Tibial nerve (tissue), 4 donors: Measurements from ENCODE around the gene MYMK. TPM values are rescaled to one million over a fixed set of nuclear protein-coding genes. Genes with fewer than 3 reads are reported as not detected.

Experiments used
- DNase-seq, 2 donors: peaks; one replicate each; pipeline ENCODE4 v3.0.0-alpha.2; 2019; ENCODE audit warnings: low spot score in 2 of 2
- H3K27ac ChIP-seq, 4 donors: fragments of 200-600 bp; sonication (generic) in 3 of 4; one replicate each; pipeline ENCODE4 v1.5.1; 2017 to 2019; ENCODE audit warnings: mild to moderate bottlenecking in 1 of 4
- H3K27me3 ChIP-seq, 2 donors: fragments of 200-600 bp; sonication (generic) in 1 of 2; one replicate each; pipeline versions ENCODE4 v1.5.1 to v1.6.0; 2017 to 2019
- H3K36me3 ChIP-seq, 3 donors: fragments of 200-600 bp; sonication (generic); one replicate each; pipeline ENCODE4 v1.5.1; 2018 to 2019
- H3K4me1 ChIP-seq, 4 donors: fragments of 200-600 bp; sonication (generic) in 3 of 4; one replicate each; pipeline ENCODE4 v1.5.1; 2017 to 2019
- H3K4me3 ChIP-seq, 4 donors: fragments of 200-600 bp; sonication (generic) in 3 of 4; one replicate each; pipeline ENCODE4 v1.5.1; 2017 to 2019; ENCODE audit warnings: mild to moderate bottlenecking in 1 of 4, moderate library complexity in 1 of 4
- H3K9me3 ChIP-seq, 4 donors: fragments of 200-600 bp; sonication (generic) in 3 of 4; one replicate each; pipeline ENCODE4 v1.5.1; 2017 to 2019
- CTCF ChIP-seq, 5 experiments: fragments of 200-600 bp in 3 of 5; fragments of 450-650 bp in 2 of 5; sonication (generic) in 3 of 5; IDR thresholded peaks; one replicate each; pipeline ENCODE4 v1.5.1; 2016 to 2019; ENCODE audit warnings: antibody characterized with exemption in 5 of 5, mild to moderate bottlenecking in 3 of 5, moderate library complexity in 2 of 5
- EP300 ChIP-seq, 2 donors: sonication (generic); formaldehyde crosslinking; IDR thresholded peaks; one replicate each; pipeline ENCODE4 v1.6.1; 2017; ENCODE audit warnings: antibody characterized with exemption in 2 of 2, mild to moderate bottlenecking in 1 of 2
- POLR2A ChIP-seq, 2 donors: fragments of 450-650 bp; IDR thresholded peaks; one replicate each; pipeline ENCODE4 v1.6.1; 2017; ENCODE audit warnings: antibody characterized with exemption in 2 of 2, mild to moderate bottlenecking in 2 of 2, moderate library complexity in 2 of 2
- WGBS, 2 donors: methylation state at CpG; one replicate each; pipeline ENCODE4 v1.1.5; 2018; 5-methylcytosine and 5-hydroxymethylcytosine counted together
- total RNA-seq, 4 donors: library from RNA; depleted of rRNA; stranded (reverse); fragments of >200 nt; gene quantifications; one replicate each; pipeline ENCODE4 v1.1.0, GENCODE V29; 2016

The MYMK gene
- total RNA-seq, 4 donors from 2014 or later, result 1.4 to 8.3 TPM; not detected in 2

GRCh38 chr9:133472277-133472645 is 52.5 kb downstream of the MYMK start:
- H3K36me3 ChIP-seq, result peaks cover 0 to 59% (median 4%) of the 10 kb centered on the region in 3 donors
- DNase-seq, result no peak
- WGBS, 2 donors, result 82 to 86% methylated on average over 7 to 11 of the region's 11 CpGs
- no peaks in the 10 kb centered on the region for H3K27me3 ChIP-seq
- no peak overlapping the region for H3K27ac ChIP-seq
- TF ChIP-seq CTCF (IDR thresholded peaks at IDR 0.05) (no peak), POLR2A (IDR thresholded peaks at IDR 0.05) (no peak), EP300 (IDR thresholded peaks at IDR 0.05) (no peak)
- H3K9me3 ChIP-seq, result no peaks in the 10 kb centered on the region
- H3K4me1 ChIP-seq, result no peaks in the 10 kb centered on the region
- no peak overlapping the region for H3K4me3 ChIP-seq

- Histone ChIP-seq H3K27ac (no peak overlapping the region), H3K4me1 (no peaks in the 10 kb centered on the region), H3K27me3 (no peaks in the 10 kb centered on the region), H3K9me3 (no peaks in the 10 kb centered on the region), H3K36me3 (peaks cover 0 to 62% (median 4%) of the 10 kb centered on the region in 3 donors), H3K4me3 (no peak overlapping the region)
- TF ChIP-seq CTCF (IDR thresholded peaks at IDR 0.05), result no peak
- no peak for TF ChIP-seq EP300 (IDR thresholded peaks at IDR 0.05)
- TF ChIP-seq POLR2A (IDR thresholded peaks at IDR 0.05), result no peak
- 79 to 82% methylated on average over 17 to 24 of the region's 27 CpGs for WGBS, 2 donors
- no peak for DNase-seq
Measured at GRCh38 chr9:133471551-133472276, 53.0 kb downstream of the MYMK start.

GRCh38 chr9:133470988-133471387 is 53.8 kb downstream of the MYMK start:
- TF ChIP-seq EP300 (IDR thresholded peaks at IDR 0.05) (no peak), CTCF (IDR thresholded peaks at IDR 0.05) (no peak), POLR2A (IDR thresholded peaks at IDR 0.05) (no peak)
- no peaks in the 10 kb centered on the region for H3K4me1 ChIP-seq
- H3K4me3 ChIP-seq, result no peak overlapping the region
- 81 to 84% methylated on average over 7 of the region's 7 CpGs for WGBS, 2 donors
- H3K27me3 ChIP-seq, result no peaks in the 10 kb centered on the region
- H3K9me3 ChIP-seq, result no peaks in the 10 kb centered on the region
- no peak overlapping the region for H3K27ac ChIP-seq
- DNase-seq, result no peak
- H3K36me3 ChIP-seq, result peaks cover 0 to 54% (median 4%) of the 10 kb centered on the region in 3 donors

- TF ChIP-seq EP300 (IDR thresholded peaks at IDR 0.05) (no peak), CTCF (IDR thresholded peaks at IDR 0.05) (no peak), POLR2A (IDR thresholded peaks at IDR 0.05) (no peak)
- H3K27me3 ChIP-seq, result no peaks in the 10 kb centered on the region
- WGBS, 2 donors, result 72 to 85% methylated on average over 14 to 16 of the region's 16 CpGs
- H3K4me3 ChIP-seq, result no peak overlapping the region
- H3K27ac ChIP-seq, result no peak overlapping the region
- H3K36me3 ChIP-seq, result peaks cover 0 to 53% (median 4%) of the 10 kb centered on the region in 3 donors
- no peaks in the 10 kb centered on the region for H3K9me3 ChIP-seq
- no peak for DNase-seq
- H3K4me1 ChIP-seq, result no peaks in the 10 kb centered on the region
Measured at GRCh38 chr9:133470427-133470924, 54.3 kb downstream of the MYMK start.

- no peaks in the 10 kb centered on the region for H3K9me3 ChIP-seq
- no peak for DNase-seq
- TF ChIP-seq EP300 (IDR thresholded peaks at IDR 0.05) (no peak), CTCF (IDR thresholded peaks at IDR 0.05) (no peak), POLR2A (IDR thresholded peaks at IDR 0.05) (no peak)
- H3K27me3 ChIP-seq, result no peaks in the 10 kb centered on the region
- H3K36me3 ChIP-seq, result peaks cover 0 to 57% (median 4%) of the 10 kb centered on the region in 3 donors
- no peak overlapping the region for H3K27ac ChIP-seq
- WGBS, 2 donors, result 100% methylated on average over 2 of the region's 6 CpGs; no CpG with 5 or more reads in 1 of the 2 donors
- H3K4me1 ChIP-seq, result no peaks in the 10 kb centered on the region
- H3K4me3 ChIP-seq, result no peak overlapping the region
Measured at GRCh38 chr9:133468777-133469421, 55.9 kb downstream of the MYMK start.
